HCT116 (cell line): ENCODE results near the gene UBE2D2. TPM values are rescaled to one million over a fixed set of nuclear protein-coding genes. Genes with fewer than 3 reads are reported as not detected.

ENCODE experiments used
- ATAC-seq: fragments of 200-7000 bp; cut with Tn5 transposase; 2 replicates; pipeline ENCODE4 v1.9.1; 2020; ENCODE audit warnings: mild to moderate bottlenecking, moderate library complexity
- BruUV-seq: library from RNA; stranded (reverse); fragments of 400-500 nt; replicated peaks from 2 replicates; lab custom pipeline; 2021; lab: Mats Ljungman, UMichigan
- CTCF ChIA-PET: fragments of 300-600 bp; sonication (Branson Sonifier 250); formaldehyde crosslinking; loops from one replicate; lab custom pipeline; 2021; ENCODE audit warnings: antibody characterized with exemption; lab: Charles Lee
- POLR2A ChIA-PET: fragments of 300-600, 350-600 bp; sonication (Branson Sonifier 250); formaldehyde crosslinking; loops from one replicate; lab custom pipeline; 2021; ENCODE audit warnings: antibody characterized with exemption; lab: Charles Lee
- RAD21 ChIA-PET, 2 experiments: fragments of 300-600 bp; sonication (Branson Sonifier 250); formaldehyde crosslinking; loops; one replicate each; lab custom pipeline; 2023; ENCODE audit warnings: low total read pairs in 2 of 2; ENCODE audit not compliant: uncharacterized antibody in 2 of 2, unreplicated experiment in 2 of 2, low non-redundant PET in 1 of 2; lab: Charles Lee
- DNase-seq: peaks from one replicate; pipeline ENCODE4 v3.0.0-alpha.2; 2010; ENCODE audit warnings: low read depth, low spot score
- H2AFZ ChIP-seq: fragments of 200-600 bp; shearing (Covaris generic), sonication (generic); 2 replicates; pipeline ENCODE4 v1.6.1; 2017; ENCODE audit warnings: low read depth, mixed run types, mixed read lengths, antibody characterized with exemption, low read length; ENCODE audit not compliant: poor library complexity, severe bottlenecking
- H3K27ac ChIP-seq: 2 replicates; pipeline ENCODE4 v1.5.1; 2012; ENCODE audit warnings: low read depth, low read length
- H3K27me3 ChIP-seq: fragments of 200-600 bp; sonication (generic); 2 replicates; pipeline ENCODE4 v1.6.1; 2016; ENCODE audit warnings: mixed run types, low read length, mixed read lengths; ENCODE audit not compliant: insufficient read depth
- H3K36me3 ChIP-seq, 2 experiments: fragments of 200-500 bp in 1 of 2; fragments of 200-600 bp in 1 of 2; sonication (Bioruptor generic) in 1 of 2; sonication (generic) in 1 of 2; 2 replicates each; pipeline versions ENCODE4 v1.5.1 to v1.6.1; 2014 to 2016; ENCODE audit warnings: low read length in 2 of 2, inconsistent platforms in 1 of 2, mixed read lengths in 1 of 2, mixed run types in 1 of 2; ENCODE audit not compliant: insufficient read depth in 2 of 2, control insufficient read depth in 1 of 2
- H3K4me1 ChIP-seq, 2 experiments: fragments of 200-600 bp in 1 of 2; sonication (generic) in 1 of 2; 2 replicates each; pipeline versions ENCODE4 v1.5.1 to v1.6.1; 2012 to 2017; ENCODE audit warnings: low read length in 2 of 2, inconsistent platforms in 1 of 2, mild to moderate bottlenecking in 1 of 2, mixed read lengths in 1 of 2, mixed run types in 1 of 2, moderate library complexity in 1 of 2; ENCODE audit not compliant: insufficient read depth in 2 of 2, control insufficient read depth in 1 of 2
- H3K4me2 ChIP-seq: fragments of 200-600 bp; sonication (generic); 2 replicates; pipeline ENCODE4 v1.6.1; 2017; ENCODE audit warnings: mixed run types, low read length, mixed read lengths
- H3K4me3 ChIP-seq, 2 experiments: fragments of 200-600 bp in 1 of 2; sonication (generic) in 1 of 2; replicated peaks in 1 of 2; 2 replicates each; pipeline ENCODE4 v1.5.1; 2011 to 2016; ENCODE audit warnings: low read length in 2 of 2, control low read depth in 1 of 2, low read depth in 1 of 2, mild to moderate bottlenecking in 1 of 2, mixed read lengths in 1 of 2, mixed run types in 1 of 2
- H3K79me2 ChIP-seq: fragments of 200-600 bp; sonication (generic); 2 replicates; pipeline ENCODE4 v1.6.1; 2017; ENCODE audit warnings: mild to moderate bottlenecking, mixed run types, low read length, moderate library complexity, mixed read lengths; ENCODE audit not compliant: insufficient read depth
- H3K9ac ChIP-seq: fragments of 200-600 bp; sonication (generic); 2 replicates; pipeline ENCODE4 v1.6.1; 2016; ENCODE audit warnings: low read length, mixed read lengths
- H3K9me2 ChIP-seq: fragments of 200-600 bp; sonication (generic), shearing (Covaris generic); 2 replicates; pipeline ENCODE4 v1.6.1; 2017; ENCODE audit warnings: mixed run types, mild to moderate bottlenecking, moderate library complexity; ENCODE audit not compliant: insufficient read depth
- H3K9me3 ChIP-seq, 2 experiments: fragments of 200-500 bp in 1 of 2; fragments of 200-600 bp in 1 of 2; sonication (Bioruptor generic) in 1 of 2; sonication (generic) in 1 of 2; 2 replicates each; pipeline ENCODE4 v1.6.1; 2014 to 2017; ENCODE audit warnings: low read length in 2 of 2, mixed read lengths in 2 of 2, inconsistent platforms in 1 of 2, low read depth in 1 of 2, mild to moderate bottlenecking in 1 of 2, mixed run types in 1 of 2, moderate library complexity in 1 of 2; ENCODE audit not compliant: control insufficient read depth in 1 of 2, insufficient read depth in 1 of 2
- H4K20me1 ChIP-seq: fragments of 200-600 bp; sonication (generic), shearing (Covaris generic); 2 replicates; pipeline ENCODE4 v1.6.1; 2017; ENCODE audit warnings: mixed run types, mild to moderate bottlenecking, moderate library complexity; ENCODE audit not compliant: insufficient read depth
- CBX3 ChIP-seq: IDR thresholded peaks from 2 replicates; pipeline ENCODE4 v1.6.1; 2012; ENCODE audit warnings: low read depth
- CEBPB ChIP-seq: IDR thresholded peaks from 2 replicates; pipeline ENCODE4 v1.6.1; 2012; ENCODE audit warnings: low read depth
- EGR1 ChIP-seq: IDR thresholded peaks from 2 replicates; pipeline ENCODE4 v1.6.1; 2012; ENCODE audit warnings: low read depth
- ELF1 ChIP-seq: IDR thresholded peaks from 2 replicates; pipeline ENCODE4 v1.6.1; 2012; ENCODE audit warnings: low read depth, borderline replicate concordance
- EZH2 ChIP-seq: fragments of 200-600 bp; sonication (generic); IDR thresholded peaks from 2 replicates; pipeline ENCODE4 v1.6.1; 2017; ENCODE audit warnings: antibody characterized with exemption, mixed run types
- EZH2phosphoT487 ChIP-seq: fragments of 200-600 bp; IDR thresholded peaks from 2 replicates; pipeline ENCODE4 v1.6.1; 2018; ENCODE audit warnings: antibody characterized with exemption, borderline replicate concordance
- JUND ChIP-seq: IDR thresholded peaks from 2 replicates; pipeline ENCODE4 v1.6.1; 2012
- POLR2A ChIP-seq: IDR thresholded peaks from 2 replicates; pipeline ENCODE4 v1.7.0; 2011; ENCODE audit warnings: borderline replicate concordance; ENCODE audit not compliant: insufficient read depth, insufficient read length; ENCODE audit errors: extremely low read depth
- POLR2AphosphoS5 ChIP-seq: IDR thresholded peaks from 2 replicates; pipeline ENCODE4 v1.6.1; 2011; ENCODE audit warnings: mild to moderate bottlenecking, low read depth, low read length, moderate library complexity
- RAD21 ChIP-seq: IDR thresholded peaks from 2 replicates; pipeline ENCODE4 v1.6.1; 2012; ENCODE audit warnings: low read depth, mild to moderate bottlenecking
- SIN3A ChIP-seq: IDR thresholded peaks from 2 replicates; pipeline ENCODE4 v1.6.1; 2012; ENCODE audit warnings: low read depth
- SP1 ChIP-seq: IDR thresholded peaks from 2 replicates; pipeline ENCODE4 v1.6.1; 2012; ENCODE audit warnings: low read depth
- TCF7L2 ChIP-seq: IDR thresholded peaks from 2 replicates; pipeline ENCODE4 v1.7.0; 2011; ENCODE audit warnings: borderline replicate concordance, inconsistent platforms; ENCODE audit not compliant: insufficient read depth, insufficient read length; ENCODE audit errors: extremely low read depth
- ZFX ChIP-seq: fragments of 450-650 bp; IDR thresholded peaks from 2 replicates; pipeline ENCODE4 v1.6.1; 2017
- ZNF274 ChIP-seq: fragments of 200-500 bp; sonication (Bioruptor generic); IDR thresholded peaks from 2 replicates; pipeline ENCODE4 v1.6.1; 2014; ENCODE audit warnings: mild to moderate bottlenecking, low read depth, low read length, inconsistent platforms
- intact Hi-C: fragments of 100-400 bp; cut with micrococcal nuclease; formaldehyde crosslinking; loops from 2 replicates; pipeline ENCODE4 v1.10.0; 2022
- total RNA-seq: library from RNA; stranded (reverse); gene quantifications from one replicate; pipeline ENCODE4 v1.2.1, GENCODE V29; 2021; ENCODE audit not compliant: unreplicated experiment
- TF ChIP-seq, protein P1 (sequence below): IDR thresholded peaks from 2 replicates; pipeline ENCODE4 v1.6.1; 2012
- TF ChIP-seq, protein P2 (sequence below): IDR thresholded peaks from 2 replicates; pipeline ENCODE4 v1.6.1; 2012

Gene UBE2D2
- total RNA-seq, 1 experiment from 2014 or later: 140 TPM

DNA sequence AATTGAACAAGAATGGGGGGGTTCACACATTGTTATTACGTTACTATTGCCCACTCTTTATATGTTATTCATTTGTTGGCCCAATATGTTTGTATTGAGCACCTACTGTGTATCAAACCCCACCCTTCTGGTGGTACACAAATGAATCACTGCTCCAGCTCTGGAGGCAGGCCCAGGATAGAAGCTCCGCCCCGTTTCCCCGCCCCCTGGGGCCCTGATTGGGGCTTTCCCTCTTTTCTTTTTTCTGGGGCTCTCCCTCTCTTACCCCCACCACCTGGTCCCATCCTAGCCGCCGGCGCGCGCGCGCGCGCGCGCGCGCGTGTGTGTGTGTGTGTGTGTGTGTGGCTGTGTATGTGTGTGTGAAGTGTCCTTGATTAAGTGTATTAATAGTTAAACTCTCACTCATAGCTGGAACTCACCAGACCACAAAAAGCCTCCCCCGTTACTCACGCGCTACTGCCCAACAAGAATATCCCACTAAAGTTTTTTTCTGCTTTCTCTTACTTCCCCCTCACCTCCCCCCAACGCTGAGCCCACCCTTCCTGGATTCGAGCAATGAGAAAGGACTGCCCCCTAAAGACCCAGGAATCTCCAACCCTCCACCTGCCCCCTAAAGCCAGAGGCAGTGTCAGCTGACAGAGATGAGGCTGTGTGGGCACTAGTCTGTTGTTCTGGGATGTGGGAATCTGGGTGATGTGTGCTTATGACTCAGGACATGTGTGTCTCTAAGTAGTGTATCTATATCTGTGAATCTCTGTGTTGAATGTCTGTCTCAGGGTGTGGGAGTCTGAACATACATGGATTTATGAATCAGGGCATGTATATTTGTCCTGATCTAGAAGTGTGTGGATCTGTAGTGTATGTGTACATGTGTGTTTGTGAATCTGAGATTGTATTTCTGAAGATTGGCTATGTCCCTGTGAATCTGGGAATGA lies 91.0 kb downstream of the UBE2D2 start:
- ChIA-PET POLR2A (interaction anchor here (0.7 to 1.7 kb wide), 4 partner anchors 8 to 109 kb away, joined by 3 to 7 read pairs (median 3); partner anchors contain the start of gene UBE2D2), RAD21 (interaction anchor here (0.6 to 1.1 kb wide), 4 partner anchors 15 to 92 kb away, joined by 3 to 5 read pairs (median 4); no protein-coding TSS in a partner anchor), CTCF (interaction anchor here (0.6 to 1.3 kb wide), 4 partner anchors 14 to 111 kb away, joined by 3 to 5 read pairs (median 4); no protein-coding TSS in a partner anchor)
- H3K36me3 ChIP-seq: no peaks in the 10 kb centered on the region
- no peaks in the 10 kb centered on the region for H3K9me2 ChIP-seq
- peak overlapping the region; percentile 57 for H3K9ac ChIP-seq
- H3K4me1 ChIP-seq: peaks cover 72 to 84% of the 10 kb centered on the region in 2 experiments
- peaks cover 82% of the 10 kb centered on the region for H3K79me2 ChIP-seq
- BruUV-seq: no TSS peak
- no peak overlapping the region for H2AFZ ChIP-seq
- DNase-seq: no peak
- no peaks in the 10 kb centered on the region for H3K9me3 ChIP-seq
- TF ChIP-seq RAD21 (no peak), JUND (no peak), POLR2AphosphoS5 (no peak), EGR1 (no peak), CEBPB (no peak), TCF7L2 (no peak), POLR2A (no peak), ZNF274 (no peak), SP1 (no peak), SIN3A (no peak), ELF1 (no peak), EZH2phosphoT487 (no peak), ZFX (no peak), EZH2 (no peak), CBX3 (no peak)
- TF ChIP-seq, protein P1, sequence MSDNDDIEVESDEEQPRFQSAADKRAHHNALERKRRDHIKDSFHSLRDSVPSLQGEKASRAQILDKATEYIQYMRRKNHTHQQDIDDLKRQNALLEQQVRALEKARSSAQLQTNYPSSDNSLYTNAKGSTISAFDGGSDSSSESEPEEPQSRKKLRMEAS: no peak
- TF ChIP-seq, protein P2, sequence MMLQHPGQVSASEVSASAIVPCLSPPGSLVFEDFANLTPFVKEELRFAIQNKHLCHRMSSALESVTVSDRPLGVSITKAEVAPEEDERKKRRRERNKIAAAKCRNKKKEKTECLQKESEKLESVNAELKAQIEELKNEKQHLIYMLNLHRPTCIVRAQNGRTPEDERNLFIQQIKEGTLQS: no peak
- H3K4me3 ChIP-seq: peak overlapping the region; percentile 17 to 46
- H3K27me3 ChIP-seq: no peaks in the 10 kb centered on the region
- intact Hi-C loops: no loop called here
- H4K20me1 ChIP-seq: peaks cover 6% of the 10 kb centered on the region; the same call in 1 of the 2 replicates
- peak overlapping the region; percentile 84 for H3K4me2 ChIP-seq
- peak overlapping the region; percentile 88 for H3K27ac ChIP-seq
- peak; percentile 67 for ATAC-seq
